NT2/D1 (cell line): ENCODE measurements around the gene PHC1.

Experiments
- SUZ12 ChIP-seq: IDR thresholded peaks from 2 replicates; pipeline ENCODE4 v1.6.1; 2011; ENCODE audit not compliant: insufficient read length, insufficient read depth; ENCODE audit errors: extremely low read depth
- YY1 ChIP-seq: IDR thresholded peaks from 2 replicates; pipeline ENCODE4 v1.6.1; 2011; ENCODE audit not compliant: insufficient read length, insufficient read depth
- ZNF274 ChIP-seq: IDR thresholded peaks from 2 replicates; pipeline ENCODE4 v1.6.1; 2011; ENCODE audit warnings: mild to moderate bottlenecking, low read depth, low read length

DNA sequence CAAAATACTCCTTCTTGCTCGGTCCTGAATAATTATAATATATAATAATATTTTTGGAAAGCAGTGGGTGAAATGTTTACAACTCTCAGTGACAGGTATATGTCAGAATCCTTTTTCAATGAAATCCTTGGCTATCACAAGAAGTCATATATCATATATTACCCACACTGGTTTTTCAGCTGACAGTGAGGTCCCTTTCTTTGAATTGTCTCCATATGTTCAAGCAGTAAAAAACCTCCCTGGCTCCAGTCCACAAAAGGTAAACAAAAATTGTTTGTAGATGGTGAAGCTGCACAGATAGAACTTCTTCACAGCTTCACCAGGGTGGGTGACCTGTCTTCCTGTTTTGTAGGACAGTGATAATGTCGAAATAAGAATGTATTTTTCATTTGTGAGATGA lies 47.9 kb upstream of the PHC1 start:
- no peak for TF ChIP-seq SUZ12
- TF ChIP-seq ZNF274, result no peak
- no peak for TF ChIP-seq YY1
